Measurements from ENCODE around the gene TMEM138. TPM values are rescaled to one million over a fixed set of nuclear protein-coding genes. Genes with fewer than 3 reads are reported as not detected.

Gene TMEM138
- total RNA-seq, 2 experiments from 2014 or later: 31.1 to 48.8 TPM

DNA sequence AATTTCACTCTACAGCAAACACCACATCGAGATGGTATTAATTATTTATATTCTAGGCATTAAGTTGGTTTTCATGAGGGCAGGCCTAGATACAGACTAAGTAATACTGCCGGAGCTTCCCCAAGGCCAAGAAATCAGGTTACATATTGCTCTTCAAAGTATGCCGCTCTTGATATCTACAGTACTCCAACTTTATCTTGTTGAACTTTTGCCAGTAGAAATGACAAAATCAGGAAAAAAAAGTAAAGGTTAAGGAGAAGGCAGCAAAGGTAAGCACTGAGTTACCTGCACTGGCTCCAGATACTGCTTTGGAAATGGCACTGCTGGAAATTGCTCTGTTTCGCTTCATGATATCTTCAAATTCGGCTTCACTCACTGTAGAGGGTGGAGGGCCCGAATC is 53.2 kb downstream of the TMEM138 start:
- ChIA-PET POLR2A (no interaction called here), CTCF (ENCODE audit: unreplicated experiment) (no interaction called here)
- BruUV-seq (replicated peaks): no TSS peak
- TF ChIP-seq EZH2phosphoT487 (IDR thresholded peaks at IDR 0.05; ENCODE audit: borderline replicate concordance, low read depth, low read length): no peak
- no peak overlapping the region for H3K4me3 ChIP-seq (ENCODE audit: low read depth, low read length, poor library complexity, severe bottlenecking)
- H2AFZ ChIP-seq (ENCODE audit: low read length): no peak overlapping the region
- H3K9me2 ChIP-seq (ENCODE audit: insufficient read depth, low read length): no peaks in the 10 kb centered on the region
- H3K27ac ChIP-seq (ENCODE audit: low read depth, low read length, poor library complexity, severe bottlenecking): no peak overlapping the region
- no peak overlapping the region for H3K4me2 ChIP-seq (ENCODE audit: low read length)
- no peaks in the 10 kb centered on the region for H3K4me1 ChIP-seq (ENCODE audit: insufficient read depth, low read length, poor library complexity, severe bottlenecking)
- H3K36me3 ChIP-seq (ENCODE audit: insufficient read depth, low read length): peaks cover 100% of the 10 kb centered on the region
- H4K20me1 ChIP-seq (ENCODE audit: insufficient read depth, low read length): peaks cover 4% of the 10 kb centered on the region; the same call in 1 of the 2 replicates
- DNase-seq (ENCODE audit: low spot score): no peak
- H3K79me2 ChIP-seq (ENCODE audit: insufficient read depth, low read depth, low read length): peaks cover 12% of the 10 kb centered on the region; the same call in 1 of the 2 replicates
- no peaks in the 10 kb centered on the region for H3K9me3 ChIP-seq (ENCODE audit: low read length)
- intact Hi-C loops (cut with micrococcal nuclease; ENCODE audit: unreplicated experiment): no loop called here

DNA sequence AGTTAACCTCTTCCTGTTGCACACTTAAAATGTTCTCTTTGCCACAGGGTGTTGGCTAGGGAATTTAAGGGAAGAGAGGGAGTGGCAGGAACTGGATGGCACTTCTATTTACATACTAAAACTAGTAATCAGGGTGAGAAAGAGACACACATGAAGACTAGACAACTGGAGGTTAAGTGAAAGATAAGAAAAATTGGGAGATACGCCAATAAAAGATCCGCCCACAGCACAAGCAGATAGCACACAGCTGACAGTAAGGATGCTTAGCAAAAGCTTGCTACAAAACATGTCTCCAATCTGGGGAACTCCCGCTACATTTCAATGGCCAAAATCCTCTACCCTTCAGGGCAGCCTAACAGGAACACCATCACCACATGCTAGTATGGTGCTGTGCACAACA is 54.8 kb downstream of the TMEM138 start:
- POLR2A ChIA-PET: interaction anchor here (0.8 kb wide), 1 partner anchor 9 kb away, joined by 3 read pairs; no protein-coding TSS in a partner anchor
- peaks cover 4% of the 10 kb centered on the region; the same call in 1 of the 2 replicates for H4K20me1 ChIP-seq (ENCODE audit: insufficient read depth, low read length)
- DNase-seq (ENCODE audit: low spot score): no peak
- CTCF ChIA-PET (ENCODE audit: unreplicated experiment): interaction anchor here (1.7 kb wide), 1 partner anchor 81 kb away, joined by 3 read pairs; no protein-coding TSS in a partner anchor
- H3K4me1 ChIP-seq (ENCODE audit: insufficient read depth, low read length, poor library complexity, severe bottlenecking): no peaks in the 10 kb centered on the region
- no TSS peak for BruUV-seq (replicated peaks)
- peaks cover 27% of the 10 kb centered on the region; the same call in 1 of the 2 replicates for H3K79me2 ChIP-seq (ENCODE audit: insufficient read depth, low read depth, low read length)
- intact Hi-C loops (cut with micrococcal nuclease; ENCODE audit: unreplicated experiment): no loop called here
- no peak overlapping the region for H3K27ac ChIP-seq (ENCODE audit: low read depth, low read length, poor library complexity, severe bottlenecking)
- no peaks in the 10 kb centered on the region for H3K9me3 ChIP-seq (ENCODE audit: low read length)
- H3K4me2 ChIP-seq (ENCODE audit: low read length): no peak overlapping the region
- peaks cover 100% of the 10 kb centered on the region for H3K36me3 ChIP-seq (ENCODE audit: insufficient read depth, low read length)
- no peak overlapping the region for H3K4me3 ChIP-seq (ENCODE audit: low read depth, low read length, poor library complexity, severe bottlenecking)
- no peaks in the 10 kb centered on the region for H3K9me2 ChIP-seq (ENCODE audit: insufficient read depth, low read length)
- H2AFZ ChIP-seq (ENCODE audit: low read length): no peak overlapping the region
- TF ChIP-seq EZH2phosphoT487 (IDR thresholded peaks at IDR 0.05; ENCODE audit: borderline replicate concordance, low read depth, low read length) (no peak), CTCF (conservative IDR thresholded peaks at IDR 0.05; ENCODE audit: low read length) (no peak)

GRCh38 chr11:61417670-61418069 is 55.5 kb downstream of the TMEM138 start:
- peaks cover 4% of the 10 kb centered on the region; the same call in 1 of the 2 replicates for H4K20me1 ChIP-seq (ENCODE audit: insufficient read depth, low read length)
- ChIA-PET CTCF (ENCODE audit: unreplicated experiment) (interaction anchor here (1.1 to 1.7 kb wide), 2 partner anchors 28 to 81 kb away, joined by 3 read pairs; no protein-coding TSS in a partner anchor), POLR2A (interaction anchor here (0.8 kb wide), 1 partner anchor 8 kb away, joined by 3 read pairs; no protein-coding TSS in a partner anchor)
- intact Hi-C loops (cut with micrococcal nuclease; ENCODE audit: unreplicated experiment): no loop called here
- TF ChIP-seq CTCF (conservative IDR thresholded peaks at IDR 0.05; ENCODE audit: low read length): no peak
- TF ChIP-seq EZH2phosphoT487 (IDR thresholded peaks at IDR 0.05; ENCODE audit: borderline replicate concordance, low read depth, low read length): no peak
- H3K36me3 ChIP-seq (ENCODE audit: insufficient read depth, low read length): peaks cover 100% of the 10 kb centered on the region
- no peak overlapping the region for H3K27ac ChIP-seq (ENCODE audit: low read depth, low read length, poor library complexity, severe bottlenecking)
- H3K4me2 ChIP-seq (ENCODE audit: low read length): no peak overlapping the region
- H3K4me1 ChIP-seq (ENCODE audit: insufficient read depth, low read length, poor library complexity, severe bottlenecking): no peaks in the 10 kb centered on the region
- no TSS peak for BruUV-seq (replicated peaks)
- H2AFZ ChIP-seq (ENCODE audit: low read length): no peak overlapping the region
- no peaks in the 10 kb centered on the region for H3K9me3 ChIP-seq (ENCODE audit: low read length)
- DNase-seq (ENCODE audit: low spot score): no peak
- H3K79me2 ChIP-seq (ENCODE audit: insufficient read depth, low read depth, low read length): peaks cover 35% of the 10 kb centered on the region; the same call in 1 of the 2 replicates
- no peaks in the 10 kb centered on the region for H3K9me2 ChIP-seq (ENCODE audit: insufficient read depth, low read length)
- no peak overlapping the region for H3K4me3 ChIP-seq (ENCODE audit: low read depth, low read length, poor library complexity, severe bottlenecking)
